Erythroblast (primary cell): Measurements from ENCODE around the gene ACP6.

Source experiments
- GATA1 ChIP-seq: IDR thresholded peaks from 2 replicates; pipeline ENCODE4 v1.6.1; 2011; ENCODE audit warnings: low read depth, mild to moderate bottlenecking, control low read depth, low read length, moderate library complexity
- POLR2A ChIP-seq: IDR thresholded peaks from 2 replicates; pipeline ENCODE4 v1.6.1; 2011; ENCODE audit warnings: mild to moderate bottlenecking, low read length

DNA sequence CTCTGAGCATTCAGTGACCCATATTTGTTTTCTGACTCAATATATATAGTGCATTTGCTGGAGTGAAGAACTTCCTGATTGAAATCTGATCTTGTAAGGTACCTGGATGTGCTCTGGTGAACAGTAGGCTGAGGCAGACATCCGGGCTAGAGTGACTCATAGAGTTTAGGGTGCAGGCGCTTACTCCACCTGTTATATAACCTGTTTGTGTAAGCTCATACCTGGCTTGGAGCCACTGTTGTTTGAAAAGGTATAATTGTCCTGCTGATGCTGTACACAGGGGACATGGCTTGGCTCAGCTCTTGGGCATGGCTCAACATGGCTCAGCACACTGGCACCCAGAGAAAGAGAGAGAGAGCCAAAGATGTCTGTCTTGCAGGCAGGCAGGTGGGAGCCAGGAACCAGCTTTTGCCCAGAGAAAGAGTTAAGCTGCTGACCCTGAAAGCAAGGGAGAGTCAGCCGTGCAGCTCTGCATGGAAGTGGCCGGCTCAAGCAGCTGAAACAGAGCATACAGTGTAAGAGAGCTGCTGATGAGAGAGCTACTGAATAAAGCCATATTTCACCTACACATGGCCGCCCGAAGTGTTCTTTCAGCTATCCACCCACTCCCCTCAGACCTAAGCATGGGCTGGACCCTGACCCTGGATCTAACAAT lies 46.9 kb upstream of the ACP6 start:
- TF ChIP-seq POLR2A (no peak), GATA1 (no peak)
